HG02981 (cell line): ENCODE results near the gene IFI27L2.
"Not testable (repeated sequence)": the region's sequence is repeated elsewhere in the genome, so short reads cannot be mapped to it uniquely, and the experiment has no call there.

Source experiments
- ATAC-seq: cut with Tn5 transposase; IDR thresholded peaks from one replicate; pipeline ENCODE4 v1.9.1; 2021; ENCODE audit warnings: mild to moderate bottlenecking, moderate library complexity; ENCODE audit not compliant: unreplicated experiment

Gene IFI27L2, protein sequence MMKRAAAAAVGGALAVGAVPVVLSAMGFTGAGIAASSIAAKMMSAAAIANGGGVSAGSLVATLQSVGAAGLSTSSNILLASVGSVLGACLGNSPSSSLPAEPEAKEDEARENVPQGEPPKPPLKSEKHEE

DNA sequence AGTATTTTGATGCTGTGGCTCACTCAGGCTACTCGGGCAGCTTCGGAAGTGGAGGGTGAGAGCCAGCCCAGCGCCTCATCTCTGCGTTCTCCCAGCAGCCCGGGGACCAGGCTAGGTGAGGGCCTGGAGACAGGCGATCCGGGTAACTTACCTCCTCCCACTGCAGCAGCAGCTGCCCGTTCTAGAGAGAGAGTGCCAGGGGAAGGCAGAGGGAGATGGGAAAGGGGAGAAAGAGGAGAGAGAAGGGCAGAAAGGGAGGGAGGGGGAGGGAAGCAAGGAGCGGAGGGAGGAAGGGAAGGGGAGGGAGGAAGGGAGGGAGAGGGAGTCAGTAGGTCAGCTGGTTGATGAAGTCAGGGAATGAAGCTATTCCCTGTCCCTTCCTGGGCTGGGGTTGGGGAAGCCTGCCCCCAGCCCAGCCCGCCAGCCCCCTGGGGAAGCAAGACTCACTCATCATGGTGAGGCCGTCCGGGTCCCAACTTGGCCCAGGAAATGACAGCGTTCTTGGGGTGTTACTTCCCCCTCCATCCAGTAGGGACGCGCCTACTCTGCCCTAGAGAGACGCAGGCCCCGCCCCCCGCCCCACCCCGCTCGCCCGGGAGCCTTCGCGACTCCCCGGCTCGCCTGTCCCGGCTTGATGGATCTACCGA lies at the start of gene IFI27L2:
IFI27L2 (minus strand) TSS at position 494 of the 647 bp plus-strand sequence; CDS start at position 454, 40 bp downstream.
- ATAC-seq = peak; percentile 96

DNA sequence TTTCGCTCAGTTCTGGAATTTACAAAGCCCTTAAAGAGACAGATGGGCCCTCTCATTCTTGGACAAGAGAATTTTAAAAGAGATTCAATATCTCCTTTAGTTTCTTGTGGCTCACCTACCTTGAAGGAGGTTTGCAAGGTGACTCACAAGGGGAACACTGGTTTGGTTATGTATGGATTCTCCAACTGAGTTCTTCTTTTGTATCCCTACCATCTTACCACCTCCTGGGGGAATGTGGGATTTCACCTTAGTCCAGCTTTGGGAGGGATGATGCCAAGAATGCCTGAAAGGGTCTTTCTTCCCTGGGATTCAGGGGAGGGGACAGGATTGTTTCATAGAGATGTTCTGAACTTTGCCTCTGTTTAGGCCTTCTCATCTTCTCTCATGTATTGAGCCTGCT lies 48.4 kb upstream of the IFI27L2 start:
- no peak for ATAC-seq

DNA sequence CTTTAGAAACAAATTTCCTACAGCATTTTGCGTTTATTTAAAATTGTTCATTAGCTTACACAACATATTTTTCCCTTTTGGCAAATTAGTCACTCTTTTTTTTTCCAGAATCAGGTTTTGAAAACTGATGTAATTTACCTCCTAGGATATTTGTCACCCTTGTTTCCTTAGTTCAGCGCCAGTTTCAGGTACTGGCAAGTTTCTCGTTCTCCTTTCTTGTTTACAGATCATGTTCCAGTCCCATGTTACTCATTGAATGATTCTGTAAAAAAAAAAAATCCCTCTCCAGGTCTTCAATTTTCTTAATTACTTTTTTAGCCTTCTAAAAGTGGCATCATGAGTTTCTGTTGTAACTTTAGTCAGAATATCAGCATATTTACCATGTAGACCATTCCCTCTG lies 47.4 kb upstream of the IFI27L2 start:
- ATAC-seq = no peak

DNA sequence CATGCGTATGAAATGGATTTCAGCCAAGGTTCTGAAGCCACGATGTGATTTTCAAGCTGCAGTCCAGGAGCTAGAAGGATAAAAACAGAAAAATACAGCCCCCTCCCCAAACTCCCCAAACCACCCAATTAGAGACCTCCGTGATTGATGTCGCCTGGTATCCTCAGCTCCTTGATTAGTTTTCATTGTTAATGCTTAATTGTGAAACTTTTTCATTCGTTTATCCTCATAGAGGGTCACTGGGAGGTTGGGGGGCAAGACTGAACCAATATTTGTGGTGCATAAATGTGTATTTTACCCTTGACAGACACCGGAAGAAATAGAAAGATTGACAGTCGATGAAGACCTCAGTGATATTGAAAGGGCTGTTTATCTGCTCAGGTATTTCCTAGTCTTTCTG lies 46.3 kb upstream of the IFI27L2 start:
- no peak for ATAC-seq

DNA sequence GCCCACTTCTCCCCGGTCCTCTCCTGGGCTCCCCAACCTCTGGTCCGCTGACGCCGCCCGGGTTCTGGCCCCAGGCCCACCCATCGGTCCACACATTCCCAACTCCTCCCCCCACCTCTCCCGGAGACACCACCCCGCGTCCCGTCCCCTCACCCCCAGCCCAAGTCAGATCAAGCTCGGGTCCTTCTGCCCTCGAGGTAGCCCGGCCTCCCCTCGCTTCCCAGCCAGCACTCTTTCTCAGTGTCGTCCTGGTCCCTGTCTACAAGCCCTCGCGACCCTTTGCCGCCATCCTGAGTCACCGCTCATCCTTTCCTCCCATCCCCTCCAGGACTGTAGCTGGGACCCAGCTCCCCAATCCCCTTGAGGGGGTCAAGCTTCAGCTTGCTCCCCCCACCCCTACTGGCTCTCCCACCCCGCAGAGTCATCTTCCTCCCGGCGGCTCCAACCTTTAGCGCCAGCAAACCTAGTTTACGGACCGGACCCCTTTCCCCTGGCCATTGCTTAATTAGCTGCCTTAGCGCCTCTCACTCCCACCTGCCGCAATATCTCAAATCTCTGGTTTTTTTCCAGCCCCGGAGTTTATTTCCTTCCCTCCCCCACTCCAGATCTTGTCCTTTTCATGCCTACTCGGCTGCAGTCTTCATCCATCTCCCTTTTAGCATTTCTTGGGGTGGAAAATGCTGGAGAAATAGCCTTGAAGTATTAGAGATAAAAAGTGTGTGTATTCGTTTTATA lies 45.8 kb upstream of the IFI27L2 start:
- ATAC-seq = no peak

DNA sequence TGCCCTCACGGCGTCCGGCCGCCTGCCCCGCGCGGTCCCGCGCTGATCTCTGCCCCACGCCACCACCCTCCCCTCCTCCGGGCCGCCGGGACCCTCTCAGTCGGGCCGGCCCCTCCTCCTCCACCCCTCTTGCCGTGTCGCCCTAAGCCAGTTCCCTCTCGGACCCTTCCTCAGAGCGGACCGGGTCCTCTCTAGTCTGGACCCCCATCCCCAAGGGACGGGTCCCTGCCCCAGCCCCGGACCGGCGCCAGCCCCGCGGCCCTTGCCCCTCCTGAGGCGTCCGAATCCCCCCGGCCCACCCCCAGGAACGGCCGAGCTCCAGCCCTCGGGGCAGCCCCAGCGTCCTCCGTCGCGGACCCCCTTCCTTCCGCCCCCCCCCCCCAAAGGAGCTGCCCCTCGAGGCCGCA lies 45.2 kb upstream of the IFI27L2 start:
- ATAC-seq = peak; percentile 15

DNA sequence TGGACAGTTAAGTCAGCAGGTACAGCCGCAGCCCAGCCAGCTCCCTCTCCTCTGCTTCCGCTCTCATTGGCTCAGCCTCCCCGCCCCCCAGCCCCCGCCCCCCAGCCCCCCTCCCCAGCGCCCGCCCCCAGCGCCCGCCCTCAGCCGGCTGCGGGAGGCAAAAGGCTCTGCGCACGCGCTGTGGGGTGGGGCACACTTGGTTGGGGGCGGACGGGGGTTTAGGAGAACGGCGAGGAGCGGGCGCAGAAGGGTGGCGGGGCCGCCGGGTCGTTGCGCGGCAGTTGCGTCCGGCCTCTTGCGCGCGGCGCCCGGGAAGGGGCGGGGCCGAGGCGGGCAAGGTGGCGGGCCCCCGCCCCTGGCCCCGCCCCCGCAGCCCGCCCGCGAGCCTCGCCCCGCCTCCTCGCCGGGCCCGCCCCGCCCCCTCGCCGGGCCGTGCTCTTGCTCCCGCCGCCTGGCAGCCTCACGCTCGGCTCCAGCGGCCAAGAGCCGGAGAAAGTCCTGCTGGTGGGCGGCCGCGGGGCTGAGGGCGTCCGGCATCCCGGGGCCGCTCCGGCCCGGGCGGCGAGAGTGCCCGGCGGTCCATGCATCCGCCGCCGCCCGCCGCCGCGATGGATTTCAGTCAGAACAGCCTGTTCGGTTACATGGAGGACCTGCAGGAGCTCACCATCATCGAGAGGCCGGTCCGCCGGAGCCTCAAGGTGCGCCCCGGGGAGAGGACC lies 44.6 kb upstream of the IFI27L2 start, which contains the start of gene PPP4R4:
PPP4R4 (plus strand) TSS at position 438 of the 719 bp plus-strand sequence; CDS start at position 582, 144 bp downstream.
- ATAC-seq = peak; percentile 75

DNA sequence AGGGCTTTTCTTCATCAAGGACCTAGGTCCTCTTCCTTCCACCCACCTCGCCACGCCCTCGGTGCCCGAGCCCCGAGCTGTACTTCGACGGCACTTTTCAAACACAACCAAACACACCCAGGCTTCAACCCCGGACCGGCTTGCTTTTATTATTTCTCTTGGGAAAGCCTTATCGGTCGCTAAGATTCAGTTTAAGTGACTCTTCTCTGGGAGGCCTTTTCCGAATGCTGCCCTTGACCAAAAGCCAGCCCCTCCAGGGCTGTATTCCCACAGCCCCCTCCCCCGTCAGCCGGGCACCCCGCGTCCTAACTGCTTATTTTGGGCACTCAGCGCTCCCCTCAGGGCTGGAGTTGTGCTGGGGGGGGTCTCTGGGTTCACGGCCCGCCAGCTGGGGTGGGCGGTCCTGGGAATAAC lies 44.1 kb upstream of the IFI27L2 start:
- ATAC-seq = no peak

DNA sequence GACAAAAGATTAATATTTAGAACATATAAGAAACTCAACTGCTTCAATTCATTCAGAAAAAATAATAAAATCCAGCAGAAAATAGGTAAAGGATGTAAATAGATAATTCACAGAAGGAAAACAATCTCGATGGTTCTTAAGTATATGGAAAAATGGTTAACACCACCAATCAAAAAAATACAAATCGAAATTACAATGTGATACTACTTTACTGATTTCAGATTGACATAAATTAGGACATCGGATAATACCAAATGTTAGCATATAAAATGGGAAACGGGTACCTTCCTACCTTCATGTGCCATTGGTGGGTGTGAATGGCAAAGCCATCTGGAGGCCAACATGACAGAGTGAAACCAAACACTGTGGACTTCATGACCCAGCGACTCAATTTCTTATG lies 43.1 kb upstream of the IFI27L2 start:
- ATAC-seq = no peak

DNA sequence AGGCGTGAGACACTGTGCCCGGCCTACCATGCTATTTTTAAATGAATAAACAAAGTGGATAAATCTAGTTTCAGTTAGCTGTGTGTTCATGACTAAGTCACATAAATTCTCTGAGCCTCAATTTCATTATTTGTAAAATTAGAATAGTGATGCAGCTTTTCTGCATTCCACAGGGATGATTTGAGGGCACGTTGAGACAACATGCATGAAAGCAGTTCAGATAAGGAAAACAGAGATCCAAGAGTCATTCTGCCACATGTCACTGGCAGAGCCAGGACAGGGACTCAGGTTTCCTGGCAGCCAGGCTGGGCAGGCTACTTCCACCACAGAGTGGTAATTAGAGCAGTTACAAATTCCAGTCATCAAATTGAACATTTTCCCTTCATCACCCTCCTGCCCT lies 41.8 kb upstream of the IFI27L2 start:
- ATAC-seq = no peak

DNA sequence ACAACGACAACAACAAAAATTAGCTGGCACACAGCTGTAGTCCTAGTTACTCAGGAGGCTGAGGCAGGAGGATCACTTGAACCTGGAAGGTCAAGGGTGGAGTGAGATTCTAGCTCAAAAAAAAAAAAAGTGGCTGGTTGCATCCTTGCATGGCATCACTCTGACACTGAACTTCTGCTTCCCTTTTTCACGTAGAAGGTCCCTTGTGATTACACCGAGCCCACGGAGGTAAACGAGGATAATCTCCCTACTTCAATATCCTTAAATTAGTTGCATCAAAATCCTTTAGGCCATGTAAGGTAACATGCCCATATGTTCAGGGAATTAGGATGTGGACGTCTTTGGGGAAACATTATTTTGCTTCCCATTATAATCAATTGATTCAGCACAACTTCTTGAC lies 40.7 kb upstream of the IFI27L2 start:
- ATAC-seq = no peak

DNA sequence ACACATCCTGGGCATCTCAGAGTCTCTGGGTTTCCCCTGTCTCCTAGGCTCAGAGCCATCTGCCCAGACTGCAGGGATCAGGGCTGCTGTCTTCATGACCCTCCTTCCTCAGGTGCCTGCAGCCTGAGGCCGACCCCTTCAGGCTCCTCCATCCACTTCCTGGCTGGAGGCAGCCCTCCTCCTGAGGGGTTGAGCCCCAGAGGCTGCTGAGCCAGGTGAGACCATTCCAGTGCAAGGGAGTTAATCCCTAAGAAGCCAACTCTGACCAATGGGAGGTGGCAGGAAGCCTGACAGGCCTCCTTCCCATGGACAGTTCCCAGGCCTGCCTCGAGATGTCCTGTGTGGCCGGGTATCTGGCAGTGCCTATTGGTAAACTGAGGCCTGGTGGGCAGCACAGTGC lies 36.3 kb upstream of the IFI27L2 start:
- ATAC-seq = no peak

DNA sequence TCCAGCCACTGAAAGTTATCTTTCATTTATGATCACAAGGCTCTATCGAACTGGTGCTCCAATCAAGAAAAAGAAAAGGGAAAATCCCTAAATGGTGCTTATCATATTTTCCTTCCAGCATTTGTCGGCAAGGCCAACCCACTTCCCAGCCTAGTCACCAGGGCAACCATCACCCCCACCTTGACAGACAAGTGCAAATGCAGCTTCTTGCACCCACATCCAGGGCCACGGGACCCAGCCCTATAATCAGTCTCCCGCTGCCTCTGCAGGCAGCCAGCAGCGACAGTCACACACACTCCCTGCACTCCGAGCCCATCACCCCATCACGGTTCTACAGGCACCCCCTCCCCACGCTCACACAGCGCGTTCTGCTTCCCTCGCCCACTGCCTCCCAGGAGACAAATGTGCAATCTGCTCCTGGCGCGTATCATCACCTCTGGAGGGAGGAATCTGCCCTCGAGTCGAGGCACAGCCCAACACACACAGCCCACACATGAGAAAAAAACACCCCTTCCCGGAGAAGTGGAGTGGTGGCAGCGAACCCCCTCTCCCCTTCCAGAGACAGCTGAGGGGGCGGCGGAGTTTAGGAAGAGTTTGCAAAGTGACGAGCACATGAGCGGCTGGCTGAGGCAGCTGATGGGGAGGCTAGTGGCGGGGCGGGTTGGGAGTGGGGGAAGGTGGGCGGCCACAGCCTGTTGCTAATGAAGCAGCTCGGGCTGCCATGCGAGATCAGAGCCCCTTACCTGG lies 35.5 kb upstream of the IFI27L2 start:
- ATAC-seq = no peak

DNA sequence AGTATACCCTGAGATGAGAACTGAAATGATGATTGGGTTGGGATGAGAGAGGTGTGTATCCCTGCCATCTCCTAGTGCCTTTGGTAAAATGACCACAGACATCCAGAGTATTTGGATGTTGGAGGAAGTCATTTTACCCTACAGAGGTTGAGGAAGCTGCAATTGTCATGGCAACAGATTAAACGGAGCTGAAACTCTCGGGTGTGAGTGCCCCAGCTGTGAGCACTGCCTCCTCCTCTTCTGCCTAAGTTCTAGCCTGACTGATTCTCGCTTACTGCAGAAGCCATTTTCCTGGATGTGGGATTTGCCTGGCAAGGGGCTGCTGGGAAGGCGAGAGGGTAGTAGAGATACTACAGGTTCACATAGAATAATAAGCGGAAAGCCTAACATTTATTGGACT lies 34.4 kb upstream of the IFI27L2 start:
- ATAC-seq = no peak

DNA sequence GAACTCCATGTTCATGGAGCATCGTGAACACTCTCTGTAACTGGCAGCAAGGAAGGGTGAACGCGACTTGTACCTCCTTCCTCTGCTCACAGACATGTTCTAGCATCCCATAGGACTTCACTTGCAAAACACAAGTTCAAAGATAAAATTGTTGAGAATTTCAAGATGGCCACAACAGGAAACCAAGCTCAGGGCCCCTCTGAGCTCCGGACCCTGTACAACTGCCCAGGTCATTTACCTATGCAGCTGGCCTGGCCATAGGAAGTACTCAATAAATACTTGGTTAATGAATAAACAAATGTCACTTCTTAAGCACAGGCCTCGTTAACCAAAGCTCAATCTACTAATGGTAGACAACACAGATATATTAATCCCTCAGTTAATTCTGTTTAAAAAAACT lies 33.1 kb upstream of the IFI27L2 start:
- no peak for ATAC-seq

DNA sequence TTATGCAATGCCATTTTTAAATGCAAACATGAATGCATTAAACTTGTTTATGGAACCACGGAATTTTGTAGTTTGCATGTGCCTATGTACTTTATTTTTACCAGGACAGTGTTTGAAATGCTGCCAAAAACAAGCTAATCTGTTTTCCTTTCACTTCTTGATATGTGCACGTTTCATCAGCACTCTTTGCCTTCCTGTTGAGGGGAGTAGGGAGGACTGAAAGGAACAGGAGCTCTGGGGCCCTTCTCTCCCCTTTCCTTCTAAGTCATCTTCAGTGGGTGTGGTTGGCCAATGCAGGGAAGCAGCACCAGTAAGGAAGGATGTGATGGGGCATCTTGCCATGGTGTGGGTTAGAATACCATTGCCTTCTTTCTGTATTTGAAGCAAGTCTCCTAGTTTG lies 32.6 kb upstream of the IFI27L2 start:
- ATAC-seq = no peak

DNA sequence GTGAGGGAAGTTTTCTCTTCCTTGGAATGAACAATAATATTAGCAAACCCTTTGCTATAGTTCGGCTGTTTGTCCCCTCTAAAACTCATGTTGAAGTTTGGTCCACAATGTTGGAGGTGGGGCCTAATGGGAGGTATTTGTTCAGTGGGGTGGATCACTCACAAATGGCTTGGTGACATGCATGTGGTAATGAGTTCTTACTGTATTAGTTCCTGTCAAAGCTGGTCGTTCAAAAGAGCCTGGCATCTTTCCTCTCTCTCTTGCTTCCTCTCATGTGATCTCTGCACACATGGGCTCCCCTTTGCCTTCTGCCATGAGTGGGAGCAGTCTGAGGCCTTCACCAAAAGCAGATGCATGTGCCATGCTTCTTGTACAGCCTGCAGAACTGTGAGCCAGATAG lies 31.7 kb upstream of the IFI27L2 start:
- no peak for ATAC-seq

DNA sequence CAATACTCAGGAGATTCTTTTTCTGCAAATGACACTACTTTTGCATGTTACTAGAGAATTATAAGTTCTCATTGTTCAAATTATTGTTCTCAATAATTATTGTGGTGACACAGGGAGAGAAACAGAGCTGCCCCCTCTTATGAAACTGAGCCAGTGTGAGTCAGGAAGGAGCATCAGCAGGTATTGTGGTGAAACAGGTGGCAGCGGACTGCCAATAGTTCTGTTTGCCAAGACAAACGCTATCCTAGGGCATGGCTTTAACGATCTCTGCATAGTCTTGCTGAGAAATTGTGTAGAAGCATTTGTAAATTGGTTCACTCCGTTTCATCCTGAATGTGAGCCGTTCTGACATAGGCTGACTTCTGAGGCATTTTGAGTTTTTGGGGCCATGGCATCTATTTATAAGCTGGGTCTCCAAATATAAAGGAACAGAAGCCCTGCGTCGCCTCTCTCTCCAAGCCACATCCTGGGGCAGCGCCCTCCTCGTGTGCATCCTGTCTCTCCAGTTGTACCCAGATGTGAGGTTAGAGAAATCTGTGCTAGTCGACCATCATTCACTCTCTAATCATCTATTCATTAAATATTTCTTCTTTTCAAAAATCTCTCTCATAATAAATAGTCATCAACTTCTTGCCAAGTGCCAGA lies 29.0 kb upstream of the IFI27L2 start:
- ATAC-seq = no peak

DNA sequence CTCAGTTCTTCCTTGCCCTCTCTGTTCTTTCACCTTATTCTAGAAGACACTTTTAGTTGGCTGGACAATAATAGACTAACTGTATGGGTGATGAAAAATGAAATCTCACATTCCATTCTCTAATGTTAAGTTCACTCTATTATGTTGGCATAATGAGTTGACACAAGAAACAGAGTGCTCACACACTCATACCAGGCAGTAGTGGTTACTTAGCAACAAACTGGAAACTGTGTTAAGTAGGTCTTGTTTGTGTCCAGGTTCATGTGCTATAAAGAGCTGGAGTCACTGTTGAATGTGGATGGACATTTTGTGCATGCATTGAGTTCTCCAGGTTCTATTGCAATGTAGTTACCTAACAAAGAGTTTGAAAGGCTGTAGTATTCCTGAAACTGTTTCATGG lies 27.8 kb upstream of the IFI27L2 start:
- ATAC-seq = no peak

DNA sequence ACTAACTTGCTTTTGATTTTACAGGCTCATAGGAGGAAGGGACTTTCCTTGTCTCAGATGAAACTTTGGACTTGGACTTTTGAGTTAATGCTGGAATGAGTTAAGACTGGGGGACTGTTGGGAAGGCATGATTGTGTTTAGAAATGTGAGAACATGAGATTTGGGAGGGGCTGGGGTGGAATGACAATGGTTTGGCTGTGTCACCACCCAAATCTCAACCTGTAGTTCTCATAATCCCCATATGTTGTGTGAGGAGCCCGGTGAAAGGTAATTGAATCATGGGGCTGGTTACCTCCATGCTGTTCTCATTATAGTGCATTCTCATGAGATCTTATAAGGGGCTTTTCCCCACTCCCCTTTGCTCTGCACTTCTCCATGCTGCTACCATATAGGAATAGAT lies 26.7 kb upstream of the IFI27L2 start:
- not testable (repeated sequence) for ATAC-seq
